Choroid plexus epithelial cell (primary cell): Measurements from ENCODE around the gene TPSAB1.

ENCODE experiments used
- DNase-seq: peaks from one replicate; pipeline ENCODE4 v3.0.0-alpha.2; 2010; ENCODE audit warnings: low read depth
- H3K4me3 ChIP-seq: 2 replicates; pipeline ENCODE4 v1.5.1; 2011; ENCODE audit warnings: low read depth, mild to moderate bottlenecking, control low read depth, low read length, moderate library complexity
- CTCF ChIP-seq: conservative IDR thresholded peaks from 2 replicates; pipeline ENCODE4 v1.5.1; 2011; ENCODE audit warnings: low read depth, mild to moderate bottlenecking, control low read depth, inconsistent platforms, low read length, moderate library complexity

Gene TPSAB1

GRCh38 chr16:1216296-1216619 is 24.2 kb upstream of the TPSAB1 start:
- no peak for DNase-seq
- no peak overlapping the region for H3K4me3 ChIP-seq
- no peak for TF ChIP-seq CTCF

- no peak for TF ChIP-seq CTCF
- H3K4me3 ChIP-seq: no peak overlapping the region
- DNase-seq: no peak
These were observed 23.7 kb upstream of the TPSAB1 start for GRCh38 chr16:1216681-1217400.

- TF ChIP-seq CTCF: no peak
- no peak for DNase-seq
- H3K4me3 ChIP-seq: no peak overlapping the region
These were observed 23.0 kb upstream of the TPSAB1 start for GRCh38 chr16:1217526-1217925.

- no peak for DNase-seq
- no peak for TF ChIP-seq CTCF
- H3K4me3 ChIP-seq: no peak overlapping the region
These were observed 22.2 kb upstream of the TPSAB1 start for GRCh38 chr16:1218061-1218929.

GRCh38 chr16:1218930-1219611 is 21.4 kb upstream of the TPSAB1 start:
- no peak overlapping the region for H3K4me3 ChIP-seq
- TF ChIP-seq CTCF: no peak
- no peak for DNase-seq

- TF ChIP-seq CTCF: no peak
- no peak for DNase-seq
- no peak overlapping the region for H3K4me3 ChIP-seq
These were observed 20.3 kb upstream of the TPSAB1 start for GRCh38 chr16:1220098-1220728.
